ENCODE measurements around the gene CHRND.
A peak's percentile ranks its signal among the peaks of the same experiment; 100 is the strongest.

Gene CHRND

DNA sequence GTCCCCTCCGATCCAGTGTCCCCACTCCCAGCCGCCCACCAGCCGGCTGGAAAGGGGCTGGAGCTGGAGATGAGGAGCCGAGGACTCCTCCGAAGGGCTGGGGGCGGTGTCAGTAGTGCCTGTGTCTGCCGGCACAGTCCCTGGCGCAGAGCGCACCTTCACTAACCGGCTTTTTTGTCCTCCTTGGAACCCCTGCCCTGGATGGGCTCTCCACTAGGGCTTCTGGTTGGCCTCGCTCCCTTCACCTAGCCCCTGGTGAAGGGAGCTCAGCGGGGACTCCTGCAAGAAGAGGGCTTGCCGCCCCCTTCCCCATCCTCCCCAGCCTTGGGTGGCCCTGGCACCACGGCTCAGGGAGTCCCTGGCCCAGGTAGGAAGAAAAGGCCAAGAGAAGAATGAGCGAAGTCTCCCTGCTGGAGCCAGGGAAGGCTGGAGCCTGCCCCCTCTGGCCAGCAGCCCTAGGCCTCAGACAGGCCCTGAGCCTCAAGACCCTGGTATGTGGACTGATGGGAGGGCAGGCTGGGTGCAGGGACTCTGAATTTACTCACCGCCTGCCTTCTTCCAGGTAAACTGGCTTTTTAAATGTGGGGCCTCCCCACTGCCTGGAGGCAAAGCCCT is 37.8 kb upstream of the CHRND start:
- DNase-seq, result no peak

DNA sequence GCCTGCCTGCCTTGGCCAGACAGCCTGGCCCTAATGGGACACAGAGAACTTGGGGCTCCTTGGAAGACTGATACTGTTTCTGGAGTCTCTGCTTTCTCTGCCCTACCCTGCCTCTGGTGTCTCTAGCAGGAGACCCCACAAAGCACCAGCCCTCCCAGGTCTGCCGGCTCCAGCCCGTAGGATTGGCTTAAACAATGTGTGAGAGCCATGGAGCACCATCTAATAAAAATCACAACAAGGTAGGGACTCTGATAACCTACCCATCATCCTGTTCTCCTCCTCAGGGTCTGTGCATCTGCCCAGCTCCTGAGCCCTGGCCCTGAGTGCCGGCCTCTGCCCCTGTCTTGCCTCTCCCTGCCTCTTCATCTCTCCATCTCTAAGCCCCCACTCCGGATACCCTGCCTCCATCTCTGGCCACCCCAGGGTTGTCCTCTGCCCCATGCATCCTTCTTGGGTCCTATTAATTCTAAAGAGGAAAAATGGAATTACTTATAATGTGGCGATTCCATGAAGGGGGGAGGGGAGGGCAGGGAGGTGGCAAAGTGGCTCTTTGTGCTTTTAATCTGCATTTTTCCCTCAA is 37.1 kb upstream of the CHRND start:
- DNase-seq, result no peak

DNA sequence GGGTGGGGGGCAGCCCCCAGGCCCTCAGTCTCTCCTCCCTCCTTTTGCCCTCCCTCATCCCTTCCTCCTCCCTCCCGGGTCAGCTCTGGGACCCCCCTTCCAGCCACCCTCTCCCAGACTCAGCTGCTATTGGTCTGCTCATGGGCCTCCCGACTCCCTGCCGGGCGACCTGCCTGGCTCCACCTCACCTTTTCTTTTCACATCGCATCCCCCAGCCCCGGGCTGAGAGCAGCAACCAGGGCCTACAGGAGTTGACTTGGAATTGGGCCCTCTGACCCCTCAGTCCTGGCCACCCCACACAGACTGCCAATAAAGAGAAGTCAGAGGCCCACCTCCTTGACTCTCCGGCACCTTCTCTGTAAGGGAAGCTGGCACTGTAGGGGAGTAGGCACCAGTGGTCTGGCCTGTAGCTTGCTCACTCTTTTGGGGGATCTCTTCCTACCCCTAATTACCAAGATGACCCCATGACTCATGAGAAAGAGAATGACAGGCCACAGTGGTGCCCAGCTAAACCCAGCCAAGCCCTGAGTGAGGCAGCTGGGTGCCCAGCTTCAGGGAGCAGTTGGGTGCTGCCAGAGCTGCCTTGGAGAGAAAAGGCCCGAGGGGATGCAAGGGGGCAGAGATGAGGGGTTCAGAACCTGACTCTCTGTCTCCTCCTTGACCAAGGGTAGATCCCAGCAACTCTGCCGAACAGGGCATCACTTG is 36.3 kb upstream of the CHRND start:
- DNase-seq, result no peak

GRCh38 chr2:232490221-232491138 is 35.5 kb upstream of the CHRND start:
- DNase-seq, result no peak

DNA sequence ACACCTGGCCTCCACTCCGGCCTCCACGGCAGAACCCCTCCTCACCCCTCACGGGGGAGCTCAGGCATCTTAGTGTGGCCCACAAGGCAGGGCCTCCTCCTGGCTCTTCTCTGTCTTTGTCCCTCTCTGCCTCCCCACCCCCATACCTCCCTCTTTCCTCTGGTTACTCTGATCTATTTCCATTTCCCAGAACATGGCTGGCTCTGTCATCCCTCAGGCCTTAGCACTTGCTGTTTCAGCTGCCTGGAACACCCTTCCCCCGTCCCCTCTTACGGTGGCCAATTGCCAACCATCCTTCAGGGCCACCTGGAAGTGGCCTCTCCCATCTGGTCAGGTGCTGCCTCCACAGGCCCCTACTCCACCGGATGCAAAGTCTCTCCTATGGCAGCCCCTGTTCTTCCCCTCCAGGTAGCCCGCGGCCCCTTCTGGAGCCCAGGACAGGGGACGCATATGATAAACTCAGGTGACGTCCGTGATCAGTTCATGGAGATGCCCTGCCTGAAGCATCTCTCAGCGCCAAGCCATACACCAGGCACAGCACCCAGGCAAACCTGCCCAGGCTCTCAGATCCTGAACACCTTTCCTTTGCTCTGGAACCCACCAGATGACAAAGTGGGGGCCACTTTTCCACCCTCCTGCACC is 34.7 kb upstream of the CHRND start:
- no peak for DNase-seq

GRCh38 chr2:232492236-232492848 is 33.6 kb upstream of the CHRND start:
- DNase-seq, result no peak

DNA sequence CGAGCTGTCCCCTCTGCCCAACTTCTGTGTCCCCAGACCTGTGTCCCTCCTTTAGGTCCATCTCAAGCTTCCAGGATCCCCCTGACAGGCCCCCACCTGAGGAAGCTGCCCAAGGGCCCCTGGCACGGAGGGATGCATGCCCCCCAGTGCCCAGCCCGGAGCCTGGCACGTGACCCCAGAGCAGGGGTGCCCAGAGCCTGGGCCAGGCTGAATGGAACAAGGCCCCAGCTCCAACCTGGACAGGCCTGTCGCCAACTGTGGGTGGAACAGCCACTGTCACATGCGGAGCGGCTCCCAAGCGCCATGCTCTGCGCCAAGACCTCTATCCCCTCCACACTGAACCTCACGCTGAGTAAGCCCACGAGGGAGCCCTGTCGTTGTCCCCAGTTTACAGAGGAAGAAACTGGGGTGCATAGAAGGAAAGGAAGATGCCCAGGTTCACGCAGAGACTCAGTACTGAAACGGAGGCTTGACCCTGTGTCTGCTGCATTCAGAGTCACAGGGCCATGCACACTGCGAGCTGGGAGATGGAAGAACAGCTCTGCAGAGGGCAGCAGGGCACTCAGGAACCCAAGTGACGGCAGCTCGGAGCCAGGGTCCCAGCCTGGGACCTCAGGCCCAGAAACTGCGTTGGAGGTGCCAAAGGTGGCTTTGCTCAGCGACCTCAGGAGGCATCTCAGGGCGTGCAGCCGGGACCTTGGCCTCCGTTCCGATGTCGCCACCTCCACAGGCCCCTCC is 32.8 kb upstream of the CHRND start:
- no peak for DNase-seq

- no peak for DNase-seq
Observed at GRCh38 chr2:232493701-232494474, 32.1 kb upstream of the CHRND start.

DNA sequence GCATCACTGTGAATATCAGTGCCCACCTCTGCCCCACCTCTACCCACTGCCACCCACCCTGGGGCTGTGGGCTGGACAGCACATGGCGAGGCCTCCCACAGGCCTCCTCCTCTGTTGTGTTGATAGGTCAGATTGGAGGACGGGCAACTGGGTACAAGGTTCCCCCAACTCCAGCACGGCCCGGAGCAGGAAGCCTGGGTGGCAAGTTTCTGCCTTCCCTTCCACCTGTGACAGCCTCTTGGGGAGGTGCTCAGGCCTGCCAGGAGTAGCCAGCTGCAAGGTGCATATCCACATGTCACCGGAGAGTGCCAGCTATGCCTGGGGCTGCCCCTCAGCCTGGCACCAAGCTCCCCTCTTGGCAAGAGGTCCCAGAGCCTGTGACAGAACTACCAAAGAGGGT is 31.4 kb upstream of the CHRND start:
- no peak for DNase-seq

- no peak for DNase-seq
Observed at GRCh38 chr2:232495292-232495691, 30.7 kb upstream of the CHRND start.

DNA sequence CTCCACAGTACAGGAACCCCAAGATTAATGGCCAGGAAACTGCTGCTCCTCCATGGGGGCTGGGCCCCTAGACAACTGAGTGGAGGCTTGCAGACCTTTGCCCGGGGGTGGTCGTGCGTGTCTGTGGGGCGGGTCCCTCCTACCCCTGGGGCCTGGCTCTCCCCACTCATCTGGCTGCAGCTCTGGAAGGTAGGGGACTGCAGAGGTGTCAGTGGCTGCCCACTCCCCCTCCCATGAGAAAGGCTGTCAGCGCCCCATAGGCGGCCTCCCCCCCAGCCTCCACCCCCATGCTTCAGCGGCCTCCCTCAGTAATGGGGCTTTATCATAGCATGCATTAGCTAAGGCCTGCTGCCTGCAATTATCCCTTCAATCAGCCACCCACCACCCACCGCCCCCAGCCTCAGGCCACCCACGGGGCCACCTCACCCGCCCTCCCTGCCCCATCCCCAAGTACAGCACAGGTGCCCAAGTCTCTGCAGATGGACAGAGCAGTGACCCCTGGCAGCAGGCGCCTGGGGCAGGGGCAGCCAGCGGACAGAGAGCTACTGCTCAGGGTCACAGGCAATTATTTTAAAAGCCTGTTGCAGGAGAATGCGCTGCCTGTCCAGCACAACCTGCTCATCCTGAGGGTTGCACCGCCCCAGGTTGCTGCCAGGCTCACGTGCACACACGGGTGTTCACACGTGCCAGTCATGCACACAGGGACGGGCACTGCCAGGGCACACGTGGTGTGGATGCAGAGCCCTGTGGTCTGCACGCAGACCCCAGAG is 29.3 kb upstream of the CHRND start:
- DNase-seq, result no peak

- DNase-seq, result no peak
Observed at GRCh38 chr2:232497348-232497747, 28.6 kb upstream of the CHRND start.

- DNase-seq, result no peak
Observed at GRCh38 chr2:232498452-232498851, 27.5 kb upstream of the CHRND start.

GRCh38 chr2:232501331-232501771 is 24.6 kb upstream of the CHRND start:
- no peak for DNase-seq

GRCh38 chr2:232501794-232502390 is 24.1 kb upstream of the CHRND start:
- DNase-seq, result no peak

GRCh38 chr2:232502511-232502910 is 23.4 kb upstream of the CHRND start:
- peak in 1 of 2 experiments; percentile 35 for DNase-seq

GRCh38 chr2:232502911-232503808 is 22.8 kb upstream of the CHRND start:
- DNase-seq, result peak; percentile 56 to 64

GRCh38 chr2:232503809-232504323 is 22.1 kb upstream of the CHRND start:
- no peak for DNase-seq
